ENCODE measurements around the gene RTEL1.
"Not testable (repeated sequence)": the region's sequence is repeated elsewhere in the genome, so short reads cannot be mapped to it uniquely, and the experiment has no call there.

RTEL1 gene

GRCh38 chr20:63630956-63631355 lies 27.2 kb upstream of the RTEL1 start:
- not testable (repeated sequence) for H3K4me1 ChIP-seq (ENCODE audit: control insufficient read depth, insufficient read depth, low read length); H3K4me3 ChIP-seq (ENCODE audit: low read depth, low read length); H3K27ac ChIP-seq (ENCODE audit: low read depth, low read length); H3K9ac ChIP-seq (ENCODE audit: low read length); H3K9me3 ChIP-seq (ENCODE audit: control insufficient read depth, insufficient read depth, low read depth, low read length); H3K36me3 ChIP-seq (ENCODE audit: control insufficient read depth, insufficient read depth, low read length); H3K27me3 ChIP-seq (ENCODE audit: control insufficient read depth, insufficient read depth, low read length)

GRCh38 chr20:63631426-63631825 lies 26.7 kb upstream of the RTEL1 start:
- not testable (repeated sequence) for H3K9me3 ChIP-seq (ENCODE audit: control insufficient read depth, insufficient read depth, low read depth, low read length); H3K36me3 ChIP-seq (ENCODE audit: control insufficient read depth, insufficient read depth, low read length); H3K27me3 ChIP-seq (ENCODE audit: control insufficient read depth, insufficient read depth, low read length); H3K27ac ChIP-seq (ENCODE audit: low read depth, low read length); H3K4me3 ChIP-seq (ENCODE audit: low read depth, low read length); H3K4me1 ChIP-seq (ENCODE audit: control insufficient read depth, insufficient read depth, low read length); H3K9ac ChIP-seq (ENCODE audit: low read length)

DNA sequence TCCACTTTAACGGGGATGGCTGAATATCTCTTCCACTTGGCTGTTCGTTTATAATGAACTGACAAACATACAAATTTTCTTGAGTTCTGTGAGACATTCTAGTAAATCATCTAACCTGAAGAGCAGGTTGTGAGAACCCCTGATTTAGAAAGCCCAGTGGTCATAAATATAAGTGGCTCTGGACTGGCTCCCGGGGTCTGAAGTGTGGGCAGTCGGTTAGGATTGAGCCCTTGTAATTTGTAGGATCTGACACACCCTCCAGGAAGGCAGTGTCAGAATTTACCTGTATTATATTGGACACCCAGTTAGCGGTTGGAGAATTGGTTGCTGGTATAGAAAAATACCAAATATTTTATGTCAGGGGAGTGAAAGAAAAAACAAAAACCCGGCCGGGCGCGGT lies 24.4 kb upstream of the RTEL1 start:
- H3K27me3 ChIP-seq (ENCODE audit: control insufficient read depth, insufficient read depth, low read length): no peaks in the 10 kb centered on the region
- H3K36me3 ChIP-seq (ENCODE audit: control insufficient read depth, insufficient read depth, low read length): no peaks in the 10 kb centered on the region
- H3K4me1 ChIP-seq (ENCODE audit: control insufficient read depth, insufficient read depth, low read length): peaks cover 6% of the 10 kb centered on the region; the same call in 1 of the 2 replicates
- no peak overlapping the region for H3K27ac ChIP-seq (ENCODE audit: low read depth, low read length)
- no peak overlapping the region for H3K9ac ChIP-seq (ENCODE audit: low read length)
- no peaks in the 10 kb centered on the region for H3K9me3 ChIP-seq (ENCODE audit: control insufficient read depth, insufficient read depth, low read depth, low read length)
- no peak overlapping the region for H3K4me3 ChIP-seq (ENCODE audit: low read depth, low read length)

- no peaks in the 10 kb centered on the region for H3K9me3 ChIP-seq (ENCODE audit: control insufficient read depth, insufficient read depth, low read depth, low read length)
- H3K36me3 ChIP-seq (ENCODE audit: control insufficient read depth, insufficient read depth, low read length): no peaks in the 10 kb centered on the region
- no peak overlapping the region for H3K9ac ChIP-seq (ENCODE audit: low read length)
- H3K4me1 ChIP-seq (ENCODE audit: control insufficient read depth, insufficient read depth, low read length): peaks cover 10% of the 10 kb centered on the region; the same call in 1 of the 2 replicates
- H3K4me3 ChIP-seq (ENCODE audit: low read depth, low read length): no peak overlapping the region
- H3K27me3 ChIP-seq (ENCODE audit: control insufficient read depth, insufficient read depth, low read length): no peaks in the 10 kb centered on the region; the same call in 1 of the 2 replicates
- H3K27ac ChIP-seq (ENCODE audit: low read depth, low read length): no peak overlapping the region
These were observed 22.5 kb upstream of the RTEL1 start for GRCh38 chr20:63635431-63636141.

GRCh38 chr20:63636752-63637628 lies 21.1 kb upstream of the RTEL1 start:
- no peaks in the 10 kb centered on the region; the same call in 1 of the 2 replicates for H3K27me3 ChIP-seq (ENCODE audit: control insufficient read depth, insufficient read depth, low read length)
- H3K4me1 ChIP-seq (ENCODE audit: control insufficient read depth, insufficient read depth, low read length): peaks cover 10% of the 10 kb centered on the region; the same call in 1 of the 2 replicates
- H3K4me3 ChIP-seq (ENCODE audit: low read depth, low read length): no peak overlapping the region
- no peaks in the 10 kb centered on the region for H3K9me3 ChIP-seq (ENCODE audit: control insufficient read depth, insufficient read depth, low read depth, low read length)
- no peak overlapping the region for H3K27ac ChIP-seq (ENCODE audit: low read depth, low read length)
- no peaks in the 10 kb centered on the region for H3K36me3 ChIP-seq (ENCODE audit: control insufficient read depth, insufficient read depth, low read length)
- no peak overlapping the region for H3K9ac ChIP-seq (ENCODE audit: low read length)

- no peak overlapping the region for H3K27ac ChIP-seq (ENCODE audit: low read depth, low read length)
- H3K4me3 ChIP-seq (ENCODE audit: low read depth, low read length): no peak overlapping the region
- H3K36me3 ChIP-seq (ENCODE audit: control insufficient read depth, insufficient read depth, low read length): no peaks in the 10 kb centered on the region
- H3K9me3 ChIP-seq (ENCODE audit: control insufficient read depth, insufficient read depth, low read depth, low read length): no peaks in the 10 kb centered on the region
- H3K27me3 ChIP-seq (ENCODE audit: control insufficient read depth, insufficient read depth, low read length): peaks cover 18% of the 10 kb centered on the region; the same call in 1 of the 2 replicates
- peaks cover 16% of the 10 kb centered on the region for H3K4me1 ChIP-seq (ENCODE audit: control insufficient read depth, insufficient read depth, low read length)
- H3K9ac ChIP-seq (ENCODE audit: low read length): peak overlapping the region; percentile 16
These were observed 18.8 kb upstream of the RTEL1 start for GRCh38 chr20:63639093-63639975.

DNA sequence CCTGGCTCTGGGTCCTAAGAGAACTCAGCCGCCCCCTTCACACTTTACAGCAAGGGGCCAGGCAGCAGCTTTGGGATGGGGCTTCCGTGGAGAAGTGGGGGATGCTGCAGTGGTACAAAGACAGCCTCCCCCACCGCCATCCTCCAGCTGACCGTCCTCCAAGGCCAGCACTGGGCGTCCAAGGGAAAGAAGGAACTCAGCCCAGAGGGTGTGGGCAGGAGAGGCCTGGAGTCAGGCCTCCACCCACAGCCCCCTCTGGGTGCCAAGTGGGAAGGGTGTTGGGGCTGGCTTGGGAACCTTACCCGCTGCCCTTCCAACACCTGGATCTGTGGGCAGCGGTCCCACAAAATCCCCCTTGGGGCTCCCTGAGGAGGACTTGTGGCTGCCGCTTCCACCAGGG lies 18.0 kb upstream of the RTEL1 start:
- H3K27me3 ChIP-seq (ENCODE audit: control insufficient read depth, insufficient read depth, low read length): peaks cover 20% of the 10 kb centered on the region; the same call in 1 of the 2 replicates
- peaks cover 16% of the 10 kb centered on the region for H3K4me1 ChIP-seq (ENCODE audit: control insufficient read depth, insufficient read depth, low read length)
- H3K36me3 ChIP-seq (ENCODE audit: control insufficient read depth, insufficient read depth, low read length): no peaks in the 10 kb centered on the region
- no peaks in the 10 kb centered on the region for H3K9me3 ChIP-seq (ENCODE audit: control insufficient read depth, insufficient read depth, low read depth, low read length)
- no peak overlapping the region for H3K9ac ChIP-seq (ENCODE audit: low read length)
- no peak overlapping the region for H3K27ac ChIP-seq (ENCODE audit: low read depth, low read length)
- H3K4me3 ChIP-seq (ENCODE audit: low read depth, low read length): no peak overlapping the region

DNA sequence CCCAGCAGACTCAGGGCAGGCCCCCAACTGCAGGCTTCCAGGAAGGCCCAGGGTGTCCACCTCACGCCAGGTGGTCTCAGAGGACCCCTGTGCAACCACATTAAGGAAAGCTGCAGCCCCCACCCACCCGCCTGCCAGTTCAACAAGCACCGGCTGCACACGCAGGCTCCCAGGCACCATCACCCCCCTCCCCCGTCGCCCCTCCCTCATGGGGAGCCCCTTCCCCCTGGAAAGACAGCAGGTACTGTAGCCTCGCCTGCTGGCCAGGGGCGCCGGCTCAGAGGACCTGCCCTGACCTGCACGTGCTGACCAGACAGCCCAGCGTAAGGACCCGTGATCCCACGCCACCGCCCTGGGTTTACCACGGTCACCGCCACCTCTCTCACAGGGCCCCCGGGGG lies 17.4 kb upstream of the RTEL1 start:
- not testable (repeated sequence) for H3K9me3 ChIP-seq (ENCODE audit: control insufficient read depth, insufficient read depth, low read depth, low read length); H3K36me3 ChIP-seq (ENCODE audit: control insufficient read depth, insufficient read depth, low read length); H3K4me3 ChIP-seq (ENCODE audit: low read depth, low read length); H3K27ac ChIP-seq (ENCODE audit: low read depth, low read length); H3K9ac ChIP-seq (ENCODE audit: low read length)
- Histone ChIP-seq H3K4me1 (ENCODE audit: control insufficient read depth, insufficient read depth, low read length) (peaks cover 16% of the 10 kb centered on the region), H3K27me3 (ENCODE audit: control insufficient read depth, insufficient read depth, low read length) (peaks cover 20% of the 10 kb centered on the region; the same call in 1 of the 2 replicates)

DNA sequence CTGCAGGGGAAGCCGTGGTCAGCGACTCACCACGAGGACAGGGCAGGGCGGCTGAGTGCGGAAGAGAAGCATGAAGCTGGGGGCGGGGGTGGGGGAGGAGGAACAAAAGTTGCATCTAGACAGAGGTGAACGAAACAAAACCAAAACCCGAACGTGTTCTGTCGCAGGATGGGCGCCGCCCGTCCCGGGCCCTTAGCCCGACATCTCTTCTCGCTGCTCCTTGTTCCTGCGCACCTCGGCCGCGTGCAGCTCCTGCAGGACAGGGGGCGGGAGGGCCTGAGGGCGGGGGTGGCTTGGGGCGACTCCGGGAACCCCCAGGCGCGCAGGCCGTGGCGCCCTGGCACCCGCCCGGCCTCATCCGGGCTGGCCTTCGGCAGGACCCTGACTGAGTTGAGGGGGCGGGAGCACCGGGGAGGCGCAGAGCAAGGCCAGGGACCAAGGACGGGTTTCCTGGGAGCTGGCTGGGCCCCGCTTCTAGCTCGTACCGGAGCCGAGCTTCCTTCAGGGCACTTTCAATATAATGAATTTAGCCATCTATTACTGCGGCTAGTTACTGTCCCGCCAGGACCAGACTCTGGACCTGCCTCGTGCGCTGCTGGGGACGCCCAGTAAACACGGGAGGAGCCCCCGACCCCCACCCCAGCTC lies 16.8 kb upstream of the RTEL1 start:
- Histone ChIP-seq H3K9ac (ENCODE audit: low read length) (peak overlapping the region; percentile 16), H3K27me3 (ENCODE audit: control insufficient read depth, insufficient read depth, low read length) (peaks cover 20% of the 10 kb centered on the region; the same call in 1 of the 2 replicates), H3K9me3 (ENCODE audit: control insufficient read depth, insufficient read depth, low read depth, low read length) (no peaks in the 10 kb centered on the region), H3K36me3 (ENCODE audit: control insufficient read depth, insufficient read depth, low read length) (no peaks in the 10 kb centered on the region), H3K4me3 (ENCODE audit: low read depth, low read length) (peak overlapping the region; percentile 69), H3K4me1 (ENCODE audit: control insufficient read depth, insufficient read depth, low read length) (peaks cover 16% of the 10 kb centered on the region), H3K27ac (ENCODE audit: low read depth, low read length) (no peak overlapping the region)

DNA sequence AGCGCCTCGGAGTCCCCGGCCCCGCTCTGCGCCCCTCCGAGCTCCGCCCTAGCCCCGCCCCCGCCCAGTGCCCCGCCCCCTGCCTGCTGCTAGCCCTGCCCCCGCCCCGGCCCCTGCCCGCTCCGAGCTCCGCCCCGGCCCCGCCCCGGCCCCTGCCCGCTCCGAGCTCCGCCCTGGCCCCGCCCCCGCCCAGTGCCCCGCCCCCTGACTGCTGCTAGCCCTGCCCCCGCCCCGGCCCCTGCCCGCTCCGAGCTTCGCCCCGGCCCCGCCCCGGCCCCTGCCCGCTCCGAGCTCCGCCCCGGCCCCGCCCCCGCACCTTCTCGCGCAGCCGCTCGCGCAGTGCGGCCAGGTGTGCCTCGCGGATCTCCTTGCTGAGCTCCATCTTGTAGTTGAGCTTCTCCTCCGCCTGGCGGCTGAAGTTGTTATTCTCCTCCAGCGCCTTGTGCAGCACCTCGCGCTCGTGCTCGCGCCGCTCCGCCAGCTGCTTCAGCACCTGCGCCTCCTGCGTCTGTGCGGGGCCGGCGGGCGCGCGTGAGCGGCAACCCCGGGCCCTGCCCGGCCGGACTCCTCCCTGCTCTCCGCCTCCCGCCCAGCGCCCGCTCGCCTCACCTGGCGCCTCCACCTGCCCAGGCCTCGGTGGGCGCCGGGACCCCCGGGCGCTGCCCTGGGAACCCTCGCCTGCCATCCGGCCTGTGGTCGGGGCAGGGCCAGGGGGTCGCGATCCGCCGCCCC lies 16.2 kb upstream of the RTEL1 start:
- Histone ChIP-seq H3K36me3 (ENCODE audit: control insufficient read depth, insufficient read depth, low read length) (no peaks in the 10 kb centered on the region), H3K9me3 (ENCODE audit: control insufficient read depth, insufficient read depth, low read depth, low read length) (no peaks in the 10 kb centered on the region), H3K4me3 (ENCODE audit: low read depth, low read length) (peak overlapping the region; percentile 70), H3K27me3 (ENCODE audit: control insufficient read depth, insufficient read depth, low read length) (peaks cover 20% of the 10 kb centered on the region; the same call in 1 of the 2 replicates), H3K4me1 (ENCODE audit: control insufficient read depth, insufficient read depth, low read length) (peaks cover 16% of the 10 kb centered on the region), H3K27ac (ENCODE audit: low read depth, low read length) (no peak overlapping the region; the same call in 1 of the 2 replicates), H3K9ac (ENCODE audit: low read length) (peak overlapping the region; percentile 34)
